Right atrium auricular region (tissue), 2 donors: ENCODE data around the gene ZNF41. TPM values are rescaled to one million over a fixed set of nuclear protein-coding genes. Genes with fewer than 3 reads are reported as not detected.

Experiments used
- DNase-seq: peaks from one replicate; pipeline ENCODE4 v3.0.0-alpha.2; 2019; ENCODE audit warnings: low spot score
- H3K27ac ChIP-seq, 2 donors: fragments of 200-600 bp; sonication (generic); 1 replicate in 1 of 2; 2 replicates in 1 of 2; pipeline ENCODE4 v1.5.1; 2016 to 2019
- H3K27me3 ChIP-seq, 2 donors: fragments of 200-600 bp; sonication (generic); one replicate each; pipeline versions ENCODE4 v1.5.1 to v1.6.0; 2017 to 2019
- H3K36me3 ChIP-seq: fragments of 200-600 bp; sonication (generic); one replicate; pipeline ENCODE4 v1.5.1; 2016
- H3K4me1 ChIP-seq, 2 donors: fragments of 200-600 bp; sonication (generic); one replicate each; pipeline versions ENCODE4 v1.5.1 to v1.6.0; 2017 to 2019
- H3K4me3 ChIP-seq, 2 donors: fragments of 200-600 bp; sonication (generic); 1 replicate in 1 of 2; 2 replicates in 1 of 2; pipeline ENCODE4 v1.5.1; 2017 to 2019; ENCODE audit warnings: mild to moderate bottlenecking in 1 of 2, moderate library complexity in 1 of 2
- H3K9me3 ChIP-seq, 2 donors: fragments of 200-600 bp; sonication (generic); one replicate each; pipeline ENCODE4 v1.5.1; 2019
- total RNA-seq, 2 donors: library from RNA; depleted of rRNA; stranded (reverse); fragments of >200 nt; gene quantifications; one replicate each; pipeline ENCODE4 v1.1.0, GENCODE V29; 2016
- TF ChIP-seq, protein P1 (sequence below), 2 donors: fragments of 200-600 bp; sonication (generic); IDR thresholded peaks; one replicate each; pipeline ENCODE4 v1.5.1; 2019; ENCODE audit warnings: antibody characterized with exemption in 2 of 2

ZNF41 gene
- total RNA-seq, 2 donors from 2014 or later: 10.5 to 12.1 TPM

DNA sequence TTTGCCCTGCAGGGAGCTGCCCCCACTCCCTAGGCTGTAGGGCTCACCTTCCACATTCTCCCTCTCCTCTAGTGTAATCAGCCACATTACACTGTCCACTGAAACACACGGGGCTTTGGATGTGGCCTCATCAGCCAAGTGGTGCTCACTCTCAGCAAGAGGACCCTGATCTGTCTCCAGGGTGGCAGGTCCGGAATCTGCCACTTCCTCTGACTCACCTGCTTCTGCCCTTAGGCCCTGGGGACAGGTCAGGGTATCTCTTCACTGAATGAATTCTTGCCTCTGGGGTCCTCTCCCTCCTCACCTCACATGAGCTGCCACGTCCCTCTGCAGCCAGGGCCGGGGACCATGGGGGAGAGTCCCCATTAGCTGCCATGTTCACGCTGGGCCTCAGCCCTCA, 15.9 kb downstream of the ZNF41 start:
- peaks cover 11% of the 10 kb centered on the region for H3K36me3 ChIP-seq
- no peaks in the 10 kb centered on the region for H3K4me1 ChIP-seq
- no peak for DNase-seq
- no peak overlapping the region for H3K27ac ChIP-seq
- H3K4me3 ChIP-seq: no peak overlapping the region
- H3K9me3 ChIP-seq: no peaks in the 10 kb centered on the region
- TF ChIP-seq, protein P1, sequence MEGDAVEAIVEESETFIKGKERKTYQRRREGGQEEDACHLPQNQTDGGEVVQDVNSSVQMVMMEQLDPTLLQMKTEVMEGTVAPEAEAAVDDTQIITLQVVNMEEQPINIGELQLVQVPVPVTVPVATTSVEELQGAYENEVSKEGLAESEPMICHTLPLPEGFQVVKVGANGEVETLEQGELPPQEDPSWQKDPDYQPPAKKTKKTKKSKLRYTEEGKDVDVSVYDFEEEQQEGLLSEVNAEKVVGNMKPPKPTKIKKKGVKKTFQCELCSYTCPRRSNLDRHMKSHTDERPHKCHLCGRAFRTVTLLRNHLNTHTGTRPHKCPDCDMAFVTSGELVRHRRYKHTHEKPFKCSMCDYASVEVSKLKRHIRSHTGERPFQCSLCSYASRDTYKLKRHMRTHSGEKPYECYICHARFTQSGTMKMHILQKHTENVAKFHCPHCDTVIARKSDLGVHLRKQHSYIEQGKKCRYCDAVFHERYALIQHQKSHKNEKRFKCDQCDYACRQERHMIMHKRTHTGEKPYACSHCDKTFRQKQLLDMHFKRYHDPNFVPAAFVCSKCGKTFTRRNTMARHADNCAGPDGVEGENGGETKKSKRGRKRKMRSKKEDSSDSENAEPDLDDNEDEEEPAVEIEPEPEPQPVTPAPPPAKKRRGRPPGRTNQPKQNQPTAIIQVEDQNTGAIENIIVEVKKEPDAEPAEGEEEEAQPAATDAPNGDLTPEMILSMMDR (IDR thresholded peaks at IDR 0.05): no peak
- no peaks in the 10 kb centered on the region for H3K27me3 ChIP-seq

DNA sequence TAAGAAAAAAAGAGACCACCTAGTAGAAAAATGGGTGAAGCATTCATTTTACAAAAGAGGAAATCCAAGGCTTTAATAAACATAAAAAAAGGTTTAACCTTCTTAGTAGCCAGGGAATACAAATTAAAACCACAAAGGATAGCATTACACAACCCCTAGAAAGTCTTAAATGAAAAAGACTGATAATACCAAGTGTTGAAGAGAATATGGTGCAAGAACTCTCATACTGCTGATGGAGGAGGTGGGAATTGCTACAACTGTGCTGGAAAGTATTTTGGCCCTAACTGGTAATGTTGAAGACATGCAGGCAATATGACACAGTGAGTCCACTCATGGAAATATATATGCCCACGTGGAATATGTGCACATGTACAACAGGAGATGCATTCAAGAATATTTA, 22.5 kb downstream of the ZNF41 start:
- Histone ChIP-seq H3K4me3 (no peak overlapping the region), H3K4me1 (no peaks in the 10 kb centered on the region), H3K36me3 (peaks cover 2% of the 10 kb centered on the region), H3K27ac (no peak overlapping the region), H3K9me3 (no peaks in the 10 kb centered on the region), H3K27me3 (no peaks in the 10 kb centered on the region)
- TF ChIP-seq, protein P1 (IDR thresholded peaks at IDR 0.05): no peak
- no peak for DNase-seq

DNA sequence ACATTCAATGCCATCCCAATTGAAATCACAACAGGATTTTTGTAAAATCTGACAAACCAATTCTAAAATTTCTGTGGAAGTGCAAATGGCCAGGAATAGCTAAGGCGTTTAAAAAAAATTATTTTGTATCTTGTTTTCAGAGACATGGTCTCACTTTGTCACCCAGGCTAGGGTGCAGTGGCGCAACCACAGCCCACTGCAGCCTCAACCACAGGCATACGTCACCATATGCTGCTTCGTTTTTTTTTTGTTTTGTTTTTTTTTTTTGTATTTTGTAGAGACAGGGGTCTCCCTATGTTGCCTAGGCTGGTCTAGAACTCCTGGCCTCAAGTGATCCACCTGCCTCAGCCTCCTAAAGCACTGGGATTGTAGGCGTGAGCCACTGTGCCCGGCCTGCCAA, 24.5 kb downstream of the ZNF41 start:
- no peak overlapping the region for H3K4me3 ChIP-seq
- H3K27ac ChIP-seq: no peak overlapping the region
- H3K27me3 ChIP-seq: no peaks in the 10 kb centered on the region
- no peak for DNase-seq
- H3K36me3 ChIP-seq: peaks cover 9% of the 10 kb centered on the region
- H3K4me1 ChIP-seq: no peaks in the 10 kb centered on the region
- TF ChIP-seq, protein P1 (IDR thresholded peaks at IDR 0.05): no peak
- no peaks in the 10 kb centered on the region for H3K9me3 ChIP-seq

DNA sequence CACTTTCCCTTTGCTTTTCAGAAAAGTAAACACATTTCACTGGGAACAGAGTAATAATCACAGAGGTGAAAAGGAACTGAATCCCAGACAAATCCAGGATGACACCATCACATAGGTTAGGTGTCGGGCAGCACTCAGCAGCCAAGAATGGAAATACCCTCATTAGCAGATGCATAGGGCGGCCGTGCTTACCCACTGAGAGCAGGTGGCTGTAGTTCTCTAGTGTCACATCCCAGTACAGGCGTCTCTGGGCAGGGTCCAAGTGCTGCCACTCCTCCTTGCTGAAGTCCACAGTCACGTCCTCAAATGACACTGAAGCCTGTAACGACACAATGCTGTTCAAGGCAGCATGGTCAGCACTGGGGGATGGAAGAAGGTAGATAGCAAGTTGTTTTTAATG, 26.9 kb downstream of the ZNF41 start:
- Histone ChIP-seq H3K36me3 (peaks cover 9% of the 10 kb centered on the region), H3K4me1 (no peaks in the 10 kb centered on the region), H3K27me3 (no peaks in the 10 kb centered on the region), H3K4me3 (no peak overlapping the region), H3K27ac (no peak overlapping the region), H3K9me3 (no peaks in the 10 kb centered on the region)
- no peak for DNase-seq
- TF ChIP-seq, protein P1 (IDR thresholded peaks at IDR 0.05): no peak

DNA sequence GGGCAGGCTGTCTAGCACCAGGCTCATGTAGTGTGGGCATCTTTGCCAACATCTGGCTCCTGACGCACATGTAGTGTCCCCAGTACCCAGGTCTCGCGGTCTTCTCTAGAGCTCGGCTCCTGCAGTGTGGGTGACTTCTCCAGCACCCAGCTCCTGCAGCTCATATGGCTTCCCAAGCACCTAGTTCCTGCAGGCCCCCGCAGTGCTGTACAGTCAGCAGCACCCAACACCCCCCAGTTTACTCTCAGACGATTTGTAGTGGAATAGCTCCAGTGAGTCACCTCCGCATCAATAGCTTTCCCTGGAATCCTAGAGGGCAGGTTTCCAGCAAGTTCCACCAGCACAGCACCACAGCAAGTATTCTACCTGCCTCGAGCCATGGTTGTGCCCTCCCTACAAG, 30.9 kb downstream of the ZNF41 start:
- TF ChIP-seq, protein P1 (IDR thresholded peaks at IDR 0.05): no peak
- no peak for DNase-seq
- Histone ChIP-seq H3K9me3 (peaks cover 3 to 29% of the 10 kb centered on the region in 2 donors), H3K36me3 (peaks cover 25% of the 10 kb centered on the region), H3K4me1 (no peaks in the 10 kb centered on the region), H3K27me3 (no peaks in the 10 kb centered on the region), H3K4me3 (no peak overlapping the region), H3K27ac (no peak overlapping the region)

DNA sequence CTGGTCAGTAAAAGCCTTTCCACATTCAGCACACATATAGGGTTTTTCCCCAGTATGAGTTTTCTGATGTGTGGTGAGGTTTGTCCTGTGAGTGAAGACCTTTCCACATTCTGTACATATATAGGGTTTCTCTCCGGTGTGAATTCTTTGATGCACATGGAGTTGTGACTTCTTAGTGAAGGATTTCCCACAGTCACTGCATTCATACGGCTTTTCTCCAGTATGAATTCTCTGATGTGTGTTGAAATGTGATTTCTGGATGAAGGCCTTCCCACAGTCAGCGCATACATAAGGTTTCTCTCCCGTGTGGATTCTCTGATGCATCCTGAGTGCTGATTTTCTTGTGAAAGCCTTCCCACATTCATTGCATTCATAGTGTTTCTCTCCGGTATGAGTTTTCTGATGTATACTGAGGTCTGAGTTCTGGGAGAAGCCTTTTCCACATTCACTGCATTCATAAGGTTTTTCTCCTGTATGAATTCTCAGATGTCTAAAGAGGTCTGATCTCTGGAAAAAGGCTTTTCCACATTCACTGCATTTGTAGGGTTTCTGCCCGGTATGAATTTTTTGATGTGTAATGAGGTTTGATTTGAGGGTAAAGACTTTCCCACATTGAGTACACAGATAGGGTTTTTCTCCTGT, 34.7 kb downstream of the ZNF41 start:
- Histone ChIP-seq H3K27me3 (no peaks in the 10 kb centered on the region), H3K4me3 (no peak overlapping the region), H3K4me1 (no peaks in the 10 kb centered on the region), H3K9me3 (peaks cover 7 to 35% of the 10 kb centered on the region in 2 donors), H3K36me3 (peaks cover 21% of the 10 kb centered on the region), H3K27ac (no peak overlapping the region)
- no peak for DNase-seq
- TF ChIP-seq, protein P1 (IDR thresholded peaks at IDR 0.05): no peak
